T-helper 1 cell treated with Interleukin-12 subunit alpha and Interleukin-12 subunit beta and Interleukin-4 antibody, amounts not matched to agents 30 μg/mL and 1 μg/mL, for 36 hours (primary cell): ENCODE results near the gene RNPS1.

Source experiments
- H3K27ac Mint-ChIP-seq: one replicate; pipeline ENCODE4 v1.8.0; 2021; ENCODE audit warnings: mild to moderate bottlenecking, mixed read lengths
- H3K27me3 Mint-ChIP-seq: one replicate; pipeline ENCODE4 v1.8.0; 2021; ENCODE audit warnings: low read depth, mixed read lengths
- H3K36me3 Mint-ChIP-seq: one replicate; pipeline ENCODE4 v1.8.0; 2021; ENCODE audit warnings: low read depth, mixed read lengths
- H3K4me1 Mint-ChIP-seq: one replicate; pipeline ENCODE4 v1.8.0; 2021; ENCODE audit warnings: low read depth, mixed read lengths
- H3K4me3 Mint-ChIP-seq: one replicate; pipeline ENCODE4 v1.8.0; 2021; ENCODE audit warnings: mild to moderate bottlenecking, moderate library complexity, mixed read lengths
- H3K9me3 Mint-ChIP-seq: one replicate; pipeline ENCODE4 v1.8.0; 2021; ENCODE audit warnings: mixed read lengths

The RNPS1 gene

DNA sequence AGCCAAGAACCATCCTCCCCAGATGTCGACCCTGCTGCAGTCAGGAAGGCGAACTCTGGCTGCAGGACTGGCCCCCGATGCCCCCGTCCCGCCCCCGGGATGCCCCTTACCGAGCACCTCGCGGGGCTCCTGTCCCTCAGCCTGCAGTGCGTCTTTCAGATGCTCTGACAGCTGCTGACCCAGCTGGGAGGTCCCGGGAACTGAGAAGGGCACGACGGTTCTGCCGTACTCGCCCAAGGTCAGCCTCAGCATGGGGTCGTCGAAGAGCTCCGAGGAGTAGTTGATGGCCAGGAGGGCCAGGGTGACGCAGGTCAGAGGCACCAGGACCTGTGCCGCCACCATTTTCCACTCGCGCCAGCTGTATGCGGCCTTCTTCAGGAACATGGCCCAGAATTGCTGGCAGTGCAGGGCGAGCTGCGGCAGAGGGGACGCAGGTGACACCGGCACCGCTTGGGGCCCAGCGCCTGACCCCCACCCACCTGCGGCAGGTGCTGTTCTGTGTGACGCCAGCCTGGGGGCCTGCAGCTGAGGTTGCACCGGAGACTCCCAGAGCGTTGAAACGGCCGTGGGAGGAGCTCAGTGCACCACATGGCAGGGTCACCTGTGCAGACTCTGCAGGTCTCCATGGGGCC, 20.1 kb upstream of the RNPS1 start:
- no peak overlapping the region for H3K27ac Mint-ChIP-seq
- H3K4me1 Mint-ChIP-seq = no peaks in the 10 kb centered on the region
- no peaks in the 10 kb centered on the region for H3K9me3 Mint-ChIP-seq
- no peak overlapping the region for H3K4me3 Mint-ChIP-seq
- no peaks in the 10 kb centered on the region for H3K36me3 Mint-ChIP-seq
- H3K27me3 Mint-ChIP-seq = no peaks in the 10 kb centered on the region

DNA sequence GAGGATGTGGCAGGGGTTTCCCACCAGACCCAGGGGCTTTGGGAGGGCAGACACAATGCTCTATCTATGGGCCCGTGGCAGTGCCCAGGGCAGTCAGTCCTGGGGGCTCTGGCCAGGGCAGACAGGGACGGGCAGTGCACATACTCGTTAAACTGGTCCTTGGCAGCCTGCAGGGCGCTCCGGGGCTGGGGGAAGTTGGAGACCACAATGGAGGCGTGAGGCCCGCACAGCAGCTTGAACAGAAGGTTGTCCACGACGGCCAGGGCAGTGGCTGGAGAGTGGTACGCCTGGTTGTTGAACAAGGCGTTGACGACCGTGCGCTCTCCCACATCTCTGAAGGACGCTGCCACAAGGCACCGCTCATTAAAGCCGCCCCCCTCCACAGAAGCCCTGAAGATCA, 18.6 kb upstream of the RNPS1 start:
- Mint-ChIP-seq H3K4me3 (no peak overlapping the region), H3K9me3 (no peaks in the 10 kb centered on the region), H3K27ac (no peak overlapping the region), H3K4me1 (no peaks in the 10 kb centered on the region), H3K27me3 (no peaks in the 10 kb centered on the region), H3K36me3 (no peaks in the 10 kb centered on the region)

DNA sequence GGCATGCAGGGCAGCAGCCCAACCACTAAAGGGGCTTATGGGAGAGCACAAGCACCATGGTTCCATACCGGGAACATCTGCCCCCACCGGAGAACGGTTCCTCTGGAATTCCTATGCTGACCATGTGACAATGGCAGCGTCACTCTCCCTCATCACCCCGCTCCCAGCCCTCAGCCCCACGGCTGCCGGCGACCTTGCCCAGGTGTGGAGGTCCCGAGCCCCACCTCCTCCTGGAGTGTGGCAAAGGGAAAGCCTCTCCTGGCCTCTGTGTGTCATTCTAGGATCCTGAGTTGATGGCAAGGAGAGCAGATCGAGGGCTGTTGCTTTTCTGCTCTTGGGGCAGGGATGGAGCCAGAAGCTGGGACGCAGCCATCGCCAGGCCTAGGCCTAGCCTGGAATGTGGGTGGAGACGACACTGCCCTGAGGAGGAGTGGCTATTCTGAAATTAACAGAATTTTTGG, 17.8 kb upstream of the RNPS1 start:
- Mint-ChIP-seq H3K27ac (no peak overlapping the region), H3K9me3 (no peaks in the 10 kb centered on the region), H3K27me3 (no peaks in the 10 kb centered on the region), H3K36me3 (no peaks in the 10 kb centered on the region), H3K4me1 (no peaks in the 10 kb centered on the region), H3K4me3 (no peak overlapping the region)

DNA sequence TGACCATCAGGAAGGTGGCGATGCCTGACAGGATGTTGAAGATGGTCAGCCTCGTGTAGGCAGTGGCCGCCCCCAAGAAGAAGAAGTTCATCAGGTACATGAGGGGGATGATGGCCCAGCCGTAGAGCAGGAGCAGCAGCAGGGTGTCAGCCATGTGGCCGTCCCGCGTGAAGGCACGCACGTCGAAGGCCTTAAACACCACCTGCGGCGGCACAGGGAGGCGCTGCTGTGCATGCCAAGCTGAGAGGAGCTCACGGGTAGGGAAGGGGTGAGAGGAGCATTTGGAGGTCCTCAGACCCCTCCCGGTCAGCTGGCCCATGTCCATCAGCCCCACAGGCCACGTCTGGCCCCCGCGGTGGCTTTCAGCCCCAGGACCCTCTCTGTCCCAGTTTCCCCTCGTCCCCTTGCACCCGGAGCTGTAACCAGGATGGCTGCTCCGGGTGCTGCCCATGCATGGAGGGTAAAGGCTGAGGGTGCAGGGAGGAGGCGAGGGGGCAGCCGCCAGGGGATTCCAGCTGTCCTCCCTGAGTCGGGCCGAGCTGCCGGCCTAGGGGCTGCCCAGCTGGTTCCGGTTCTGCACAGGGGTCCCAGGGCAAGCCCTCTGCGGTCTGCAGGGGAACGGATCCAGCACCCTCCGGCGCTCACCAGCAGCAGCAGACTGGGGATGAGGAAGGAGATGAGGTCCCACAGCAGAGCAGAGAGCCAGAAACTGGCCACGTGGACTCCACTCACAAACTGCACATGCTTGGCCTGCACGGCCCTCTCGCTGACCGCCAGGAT, 17.1 kb upstream of the RNPS1 start:
- Mint-ChIP-seq H3K27me3 (no peaks in the 10 kb centered on the region), H3K4me1 (no peaks in the 10 kb centered on the region), H3K9me3 (no peaks in the 10 kb centered on the region), H3K27ac (no peak overlapping the region), H3K36me3 (no peaks in the 10 kb centered on the region), H3K4me3 (no peak overlapping the region)

DNA sequence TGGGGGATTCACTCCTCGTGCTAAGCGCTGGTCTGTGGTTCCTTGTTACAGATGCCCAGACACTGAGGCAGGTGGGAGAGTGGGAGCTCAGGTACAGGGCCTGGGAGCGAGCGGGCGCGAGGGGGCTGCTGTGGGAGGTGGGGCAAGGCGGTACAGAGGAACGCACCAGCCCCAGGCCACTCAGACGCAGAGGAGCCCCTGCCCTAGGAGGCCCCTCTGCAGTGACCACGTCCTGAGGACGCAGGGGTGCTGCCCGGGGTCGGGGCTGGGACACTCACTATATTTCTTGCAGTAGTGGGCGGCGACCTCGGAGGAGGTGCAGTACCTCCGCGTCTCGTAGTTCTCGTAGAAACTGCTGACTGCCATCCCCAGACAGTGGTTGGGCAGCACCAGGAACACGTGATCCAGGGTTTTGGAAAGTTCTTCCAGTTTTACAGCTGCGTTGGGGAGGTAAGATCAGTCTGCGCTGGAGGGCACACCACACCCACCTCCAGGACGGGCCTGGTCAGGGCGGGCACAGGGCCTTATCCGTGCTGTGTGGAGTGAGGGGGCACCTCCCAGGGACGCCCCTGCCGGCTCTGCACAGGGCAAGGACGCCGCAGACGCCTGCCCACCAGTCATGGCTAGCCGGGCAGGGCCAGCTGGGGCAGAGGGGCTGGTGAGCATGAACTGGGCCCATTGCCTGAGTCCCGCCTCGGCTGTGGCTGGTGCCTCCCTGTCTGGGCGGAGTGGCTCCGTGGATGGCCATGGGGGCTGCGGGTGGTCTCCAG, 16.3 kb upstream of the RNPS1 start:
- H3K4me1 Mint-ChIP-seq = no peaks in the 10 kb centered on the region
- H3K27me3 Mint-ChIP-seq = no peaks in the 10 kb centered on the region
- no peaks in the 10 kb centered on the region for H3K36me3 Mint-ChIP-seq
- no peak overlapping the region for H3K27ac Mint-ChIP-seq
- no peak overlapping the region for H3K4me3 Mint-ChIP-seq
- no peaks in the 10 kb centered on the region for H3K9me3 Mint-ChIP-seq

DNA sequence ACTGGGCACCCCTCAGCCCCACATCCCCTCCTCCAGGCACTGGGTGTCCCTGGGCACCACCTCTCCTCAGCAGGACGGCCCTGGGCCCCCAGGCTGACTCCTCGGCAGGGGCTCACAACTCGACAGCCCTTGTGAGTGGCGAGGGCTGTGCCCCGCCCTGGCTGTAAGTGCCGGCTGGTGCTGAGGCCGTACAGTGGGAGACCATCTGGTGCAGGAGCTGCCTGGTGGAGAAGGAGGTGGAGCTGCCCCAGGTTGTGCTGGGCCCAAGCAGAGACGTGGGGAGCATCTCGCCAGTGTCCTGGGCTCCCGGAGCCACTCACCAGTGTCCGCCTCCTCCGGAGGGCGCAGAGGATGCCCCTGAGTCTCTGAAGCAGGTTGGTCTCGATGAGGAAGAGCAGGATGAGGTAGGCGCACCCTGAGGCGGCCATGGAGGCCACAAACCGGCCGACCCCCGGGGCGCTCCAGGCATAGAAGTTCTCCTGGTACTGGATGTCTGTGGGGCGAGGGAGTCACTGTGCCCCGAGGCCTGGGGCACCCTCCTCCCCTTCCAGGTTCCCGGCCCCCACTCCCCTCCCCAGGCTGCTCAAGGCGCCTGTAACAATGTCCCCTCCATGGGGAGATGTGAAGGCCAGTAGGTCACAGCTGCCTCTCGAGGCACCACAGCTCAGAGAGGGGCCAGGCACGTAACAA, 15.1 kb upstream of the RNPS1 start:
- Mint-ChIP-seq H3K27me3 (no peaks in the 10 kb centered on the region), H3K36me3 (no peaks in the 10 kb centered on the region), H3K4me3 (no peak overlapping the region), H3K4me1 (no peaks in the 10 kb centered on the region), H3K27ac (no peak overlapping the region), H3K9me3 (no peaks in the 10 kb centered on the region)

DNA sequence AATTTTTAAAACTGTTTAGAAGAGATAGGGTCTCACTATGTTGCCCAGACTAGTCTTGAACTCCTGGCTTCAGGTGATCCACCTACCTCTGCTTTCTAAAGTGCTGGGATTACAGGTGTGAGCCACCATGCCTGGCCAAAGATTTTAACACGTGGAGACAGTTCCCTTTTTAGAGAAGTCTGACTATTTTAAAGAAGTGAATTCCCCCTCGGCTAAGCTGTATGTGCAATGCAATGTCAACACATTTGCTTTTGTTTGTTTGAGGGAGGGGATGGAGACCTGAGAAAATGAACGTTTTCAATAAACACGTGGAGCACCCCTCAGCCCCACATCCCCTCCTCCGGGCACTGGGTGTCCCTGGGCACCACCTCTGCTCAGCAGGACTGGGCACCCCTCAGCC, 14.3 kb upstream of the RNPS1 start:
- no peak overlapping the region for H3K4me3 Mint-ChIP-seq
- no peaks in the 10 kb centered on the region for H3K9me3 Mint-ChIP-seq
- no peaks in the 10 kb centered on the region for H3K36me3 Mint-ChIP-seq
- H3K4me1 Mint-ChIP-seq = no peaks in the 10 kb centered on the region
- H3K27ac Mint-ChIP-seq = no peak overlapping the region
- H3K27me3 Mint-ChIP-seq = no peaks in the 10 kb centered on the region

DNA sequence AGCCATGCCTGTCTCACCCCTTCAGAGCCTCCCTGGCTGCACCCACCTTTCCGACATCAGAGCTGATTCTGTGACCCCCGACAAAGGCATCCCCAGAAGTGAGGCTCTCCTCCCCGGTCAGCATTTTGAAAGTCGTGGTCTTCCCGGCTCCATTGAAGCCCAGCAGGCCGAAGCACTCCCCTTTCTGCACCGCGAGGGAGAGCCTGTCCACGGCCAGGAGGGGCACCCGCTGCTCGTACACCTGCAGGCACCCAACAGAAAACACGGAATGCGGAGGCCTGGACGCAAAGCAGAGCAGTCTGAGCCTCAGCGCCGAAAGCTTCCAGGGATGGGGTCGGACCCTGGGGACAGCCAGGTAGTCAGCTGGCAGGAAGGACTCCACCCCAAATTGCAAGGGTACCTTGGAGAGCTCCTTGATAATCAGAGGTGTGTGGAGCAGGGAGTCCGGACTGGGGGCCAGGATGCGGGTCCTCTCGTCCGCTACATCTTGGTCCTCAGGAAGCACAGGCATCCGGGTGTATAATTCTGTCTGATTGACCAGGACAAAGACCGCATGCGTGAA, 13.1 kb upstream of the RNPS1 start:
- Mint-ChIP-seq H3K4me3 (no peak overlapping the region), H3K27ac (no peak overlapping the region), H3K4me1 (no peaks in the 10 kb centered on the region), H3K36me3 (no peaks in the 10 kb centered on the region), H3K27me3 (no peaks in the 10 kb centered on the region), H3K9me3 (no peaks in the 10 kb centered on the region)

DNA sequence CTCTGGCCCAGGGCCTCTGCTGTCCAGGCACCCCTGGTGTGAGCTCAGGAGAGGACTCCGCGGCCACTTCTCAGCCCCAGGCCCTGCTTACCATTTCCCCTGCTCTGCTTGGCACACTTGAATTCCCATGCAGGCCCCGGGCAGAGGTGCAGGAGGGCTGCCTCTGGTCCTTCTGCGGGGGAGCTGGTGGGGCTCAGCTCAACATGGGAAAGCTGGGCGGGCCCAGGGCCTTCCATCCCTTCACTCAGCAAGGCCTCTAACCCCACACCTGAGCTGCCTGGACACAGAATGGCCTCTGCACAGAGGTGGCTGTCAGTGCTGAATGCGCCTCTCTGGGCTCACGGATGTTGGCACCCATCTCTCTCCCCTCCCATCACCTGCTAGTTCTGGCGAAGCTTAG, 12.5 kb upstream of the RNPS1 start:
- no peak overlapping the region for H3K27ac Mint-ChIP-seq
- no peaks in the 10 kb centered on the region for H3K4me1 Mint-ChIP-seq
- H3K9me3 Mint-ChIP-seq = no peaks in the 10 kb centered on the region
- no peak overlapping the region for H3K4me3 Mint-ChIP-seq
- H3K27me3 Mint-ChIP-seq = no peaks in the 10 kb centered on the region
- no peaks in the 10 kb centered on the region for H3K36me3 Mint-ChIP-seq

DNA sequence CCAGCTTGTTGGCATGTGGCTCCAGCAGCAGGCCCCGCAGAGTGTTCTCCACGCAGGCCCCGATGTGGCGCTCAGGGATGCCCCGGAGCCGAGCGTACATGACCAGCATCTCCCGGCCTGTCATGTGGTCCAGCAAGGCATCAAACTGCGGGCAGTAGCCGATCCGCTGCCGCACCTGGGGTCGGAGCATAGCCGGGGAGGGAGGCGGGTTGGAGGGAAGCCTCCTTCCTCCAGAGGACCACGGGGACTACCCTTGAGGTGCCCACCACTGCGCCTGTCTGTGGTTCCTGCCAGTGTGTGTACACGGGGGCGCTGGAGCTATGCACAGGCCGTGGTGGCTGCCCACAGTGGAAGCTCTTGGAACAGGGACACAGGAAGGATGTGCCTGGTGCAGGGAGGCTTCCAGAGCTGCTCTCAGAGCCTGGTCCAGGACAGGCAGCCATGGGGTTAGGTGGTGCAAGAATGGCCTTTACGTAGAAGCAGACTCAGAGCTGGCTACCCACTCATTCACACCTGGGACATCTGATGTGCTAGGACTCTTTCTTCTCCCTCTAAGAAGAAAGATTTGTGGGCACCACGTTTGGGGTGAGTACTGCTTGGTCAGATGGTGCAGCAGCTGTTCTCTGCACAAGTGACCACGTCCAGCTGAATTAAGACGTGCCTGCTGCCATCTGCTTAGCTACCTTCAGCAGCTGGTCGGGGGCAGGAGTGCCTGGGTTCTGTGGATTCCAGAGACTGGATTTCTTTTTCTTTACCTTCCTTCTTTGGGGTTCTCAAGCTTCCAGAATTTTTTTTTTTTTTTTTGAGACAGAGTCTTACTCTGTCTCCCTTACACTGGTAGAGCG, 11.3 kb upstream of the RNPS1 start:
- H3K36me3 Mint-ChIP-seq = no peaks in the 10 kb centered on the region
- no peak overlapping the region for H3K27ac Mint-ChIP-seq
- H3K27me3 Mint-ChIP-seq = no peaks in the 10 kb centered on the region
- no peaks in the 10 kb centered on the region for H3K9me3 Mint-ChIP-seq
- no peaks in the 10 kb centered on the region for H3K4me1 Mint-ChIP-seq
- H3K4me3 Mint-ChIP-seq = no peak overlapping the region

DNA sequence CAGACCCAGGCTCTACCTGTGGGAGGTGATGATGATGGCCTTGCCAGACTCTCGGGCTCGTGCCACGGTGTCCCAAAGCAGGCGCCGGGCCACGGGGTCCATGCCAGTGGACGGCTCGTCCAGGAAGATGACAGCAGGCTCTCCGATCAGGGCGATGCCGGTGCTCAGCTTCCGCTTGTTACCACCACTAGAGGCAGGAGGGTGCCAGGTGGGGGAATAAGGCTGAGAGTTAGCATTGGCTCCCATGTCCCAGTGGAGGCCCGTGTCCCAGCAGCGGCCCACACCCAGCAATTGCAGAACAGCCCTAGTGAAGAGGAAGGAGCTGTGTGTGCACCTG, 10.3 kb upstream of the RNPS1 start:
- Mint-ChIP-seq H3K27me3 (no peaks in the 10 kb centered on the region), H3K36me3 (no peaks in the 10 kb centered on the region), H3K9me3 (no peaks in the 10 kb centered on the region), H3K4me3 (no peak overlapping the region), H3K4me1 (no peaks in the 10 kb centered on the region), H3K27ac (no peak overlapping the region)

DNA sequence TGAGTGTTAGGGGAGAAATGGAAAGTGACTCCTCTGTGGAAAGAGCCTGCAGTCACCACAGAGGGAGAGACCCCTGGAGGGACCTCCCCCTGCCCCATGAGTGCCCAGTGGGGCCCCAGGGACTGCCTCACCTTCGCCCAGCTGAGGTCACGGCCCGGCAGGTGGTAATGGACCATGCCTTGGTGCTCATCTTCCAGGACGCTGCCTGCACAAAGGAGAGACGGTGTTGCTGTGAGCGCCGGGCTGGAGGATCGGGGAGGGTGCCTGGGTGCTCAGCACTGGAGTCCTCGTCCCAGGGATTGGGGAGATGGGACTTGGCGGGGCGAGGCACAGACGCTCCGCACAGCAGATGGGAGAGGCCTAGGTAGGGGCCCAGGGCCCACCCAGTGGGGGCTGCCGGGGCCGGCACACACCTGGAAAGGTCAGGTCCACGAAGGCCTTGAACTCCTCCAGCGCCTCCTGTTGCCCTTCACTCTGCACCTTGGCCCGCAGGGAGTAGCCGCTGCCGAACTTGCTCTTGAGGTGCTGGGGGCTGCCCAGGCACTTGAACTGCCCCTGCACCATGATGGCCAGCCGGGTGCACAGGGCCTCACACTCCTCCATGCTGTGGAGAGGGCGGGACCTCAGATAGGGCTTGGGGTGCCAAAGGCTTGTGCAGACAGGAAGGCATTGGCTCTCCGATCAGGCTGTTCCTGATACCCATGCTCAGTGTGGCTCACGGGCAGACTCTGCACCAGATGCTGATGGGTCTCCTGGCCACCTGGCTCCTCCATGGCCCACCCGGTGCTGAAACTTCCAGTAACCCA, 9.7 kb upstream of the RNPS1 start:
- H3K4me3 Mint-ChIP-seq = no peak overlapping the region
- no peak overlapping the region for H3K27ac Mint-ChIP-seq
- no peaks in the 10 kb centered on the region for H3K9me3 Mint-ChIP-seq
- H3K27me3 Mint-ChIP-seq = no peaks in the 10 kb centered on the region
- no peaks in the 10 kb centered on the region for H3K4me1 Mint-ChIP-seq
- no peaks in the 10 kb centered on the region for H3K36me3 Mint-ChIP-seq
